Stimulated activated CD4-positive, alpha-beta T cell treated with anti-CD3 and anti-CD28 coated beads, Interleukin-1b, Interleukin-23, amount 100 ng/mL, for 1 hour (primary cell): ENCODE results near the gene WBP1L.
"Not testable (repeated sequence)": the region's sequence is repeated elsewhere in the genome, so short reads cannot be mapped to it uniquely, and the experiment has no call there.

Experiments
- DNase-seq, 2 donors: peaks; one replicate each; pipeline ENCODE4 v3.0.0-alpha.2; 2020; ENCODE audit warnings: low read depth in 2 of 2

Gene WBP1L

GRCh38 chr10:102812231-102812876 lies 68.6 kb downstream of the WBP1L start:
- DNase-seq: no peak

DNA sequence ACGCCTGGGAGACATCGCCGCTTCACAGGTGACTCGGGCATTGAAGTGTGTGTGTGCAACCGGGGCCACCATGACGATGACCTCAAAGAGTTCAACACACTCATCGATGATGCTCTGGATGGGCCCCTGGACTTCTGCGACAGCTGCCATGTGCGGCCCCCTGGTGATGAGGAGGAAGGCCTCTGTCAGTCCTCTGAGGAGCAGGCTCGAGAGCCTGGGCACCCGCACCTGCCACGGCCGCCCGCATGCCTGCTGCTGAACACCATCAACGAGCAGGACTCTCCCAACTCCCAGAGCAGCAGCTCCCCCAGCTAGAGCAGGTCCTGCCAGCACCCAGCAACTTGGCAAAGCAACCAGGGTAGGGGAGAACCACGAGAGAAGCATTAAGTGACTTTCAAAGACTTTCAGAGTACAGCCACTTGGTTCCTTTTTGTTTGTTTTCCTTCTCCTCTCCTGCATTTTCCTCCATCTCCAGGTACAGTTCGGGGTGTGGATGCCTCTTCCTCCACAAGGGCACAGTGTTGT lies 69.3 kb downstream of the WBP1L start:
- DNase-seq: no peak

DNA sequence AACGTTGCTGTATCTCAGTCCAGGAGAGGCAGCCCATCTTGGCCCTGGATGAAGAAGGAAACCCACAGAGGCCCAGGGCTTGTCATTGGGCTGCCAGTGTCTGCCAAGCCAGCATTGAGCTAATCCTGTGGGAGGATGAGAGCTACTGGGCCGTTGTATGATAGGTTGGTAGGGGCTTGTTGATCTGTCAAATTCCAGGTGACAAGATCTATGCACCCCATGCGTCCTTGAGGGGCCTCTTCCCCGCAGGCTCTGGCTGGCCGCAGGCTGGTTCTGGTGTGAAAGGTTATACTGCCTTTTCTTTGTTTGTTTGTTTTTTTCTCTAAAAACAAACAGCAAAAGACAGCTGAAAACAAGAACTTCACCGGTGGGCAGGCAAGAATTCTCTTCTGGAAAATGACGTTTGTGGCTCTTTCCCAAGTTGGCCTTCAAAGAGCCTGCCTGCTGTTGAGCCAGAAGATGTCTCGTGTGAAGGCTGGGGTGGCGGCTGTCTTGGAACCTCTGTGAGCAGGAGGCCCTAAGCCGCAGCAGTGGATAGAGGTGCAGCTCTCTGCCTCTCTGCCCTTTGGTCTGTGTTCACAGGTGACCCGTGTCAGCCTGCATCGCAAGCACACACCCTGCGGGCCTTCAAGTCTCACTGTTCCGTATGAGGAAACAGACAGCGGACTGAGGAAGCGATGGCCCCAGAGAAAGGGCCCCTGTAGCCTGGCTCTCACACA lies 70.1 kb downstream of the WBP1L start:
- DNase-seq: no peak

GRCh38 chr10:102814453-102814871 lies 70.7 kb downstream of the WBP1L start:
- DNase-seq: no peak

- no peak for DNase-seq
Observed at GRCh38 chr10:102814873-102815661, 71.3 kb downstream of the WBP1L start.

DNA sequence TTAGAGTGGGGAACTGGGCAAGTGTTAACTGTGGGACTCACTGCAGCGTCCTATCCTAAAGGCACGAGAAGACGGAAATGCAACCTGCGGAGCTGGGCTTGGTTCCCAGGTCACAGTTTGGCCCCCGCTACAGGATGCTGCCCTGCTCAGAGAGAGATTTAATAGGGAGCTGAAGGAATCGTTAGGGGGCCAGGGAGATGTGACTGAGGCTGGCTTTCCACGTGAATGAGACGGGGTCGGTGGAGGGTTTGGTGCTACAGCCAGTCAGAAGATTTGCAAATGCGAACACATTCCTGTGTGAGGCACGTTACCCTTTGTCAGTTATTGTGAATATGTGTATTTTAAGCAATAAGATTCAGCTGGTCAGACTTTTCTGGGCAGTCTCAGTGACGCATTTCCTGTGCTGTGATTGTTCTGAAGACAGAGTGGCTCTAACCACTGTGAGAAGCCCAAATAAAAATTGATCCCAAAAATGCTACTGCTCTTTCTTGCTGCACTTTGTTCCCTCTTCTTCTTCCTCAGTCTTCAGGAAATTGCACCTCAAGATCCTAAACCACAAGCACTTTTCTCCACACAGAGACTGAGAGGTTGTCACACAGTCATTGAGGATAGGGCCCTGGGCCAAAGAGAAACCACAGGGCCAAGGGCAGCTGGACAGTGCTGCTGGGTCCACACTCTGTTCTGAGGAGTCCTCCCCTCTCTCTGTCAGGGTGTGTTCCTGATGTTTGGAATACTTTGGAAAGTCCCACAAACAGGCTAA lies 72.2 kb downstream of the WBP1L start:
- no peak for DNase-seq

DNA sequence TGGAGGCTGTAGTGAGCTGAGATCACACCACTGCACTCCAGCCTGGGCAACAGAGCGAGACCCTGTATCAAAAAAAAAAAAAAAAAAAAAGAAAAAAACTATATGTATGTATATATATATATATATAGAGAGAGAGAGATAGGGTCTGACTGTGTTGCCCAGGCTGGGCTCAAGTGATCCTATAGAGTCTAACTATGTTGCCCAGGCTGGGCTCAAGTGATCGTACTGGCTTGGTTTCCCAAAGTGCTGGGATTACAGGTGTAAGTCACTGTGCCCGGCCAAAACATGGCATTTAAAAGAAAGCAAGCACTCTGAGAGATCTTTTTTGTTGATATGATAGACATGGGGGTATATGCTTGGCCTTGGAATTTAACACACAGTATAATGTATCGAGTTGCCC lies 73.4 kb downstream of the WBP1L start:
- no peak for DNase-seq

GRCh38 chr10:102819054-102819453 lies 75.3 kb downstream of the WBP1L start:
- no peak for DNase-seq

DNA sequence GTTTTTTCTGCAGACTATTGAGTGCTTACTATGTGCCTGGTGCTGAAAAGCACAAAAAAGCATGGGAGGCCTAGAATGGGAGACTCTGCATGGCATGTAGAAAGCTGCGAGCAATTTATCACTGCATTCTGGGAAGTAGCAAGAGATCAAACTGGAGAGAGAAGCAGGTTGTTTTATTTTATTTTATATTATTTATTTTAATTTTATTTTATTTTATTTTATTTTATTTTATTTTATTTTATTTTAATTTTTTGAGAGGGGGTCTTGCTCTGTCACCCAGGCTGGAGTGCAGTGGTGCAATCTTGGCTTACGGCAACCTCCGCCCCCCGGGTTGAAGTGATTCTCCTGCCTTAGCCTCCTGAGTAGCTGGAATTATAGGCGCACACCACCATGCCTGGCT lies 76.3 kb downstream of the WBP1L start:
- not testable (repeated sequence) for DNase-seq

DNA sequence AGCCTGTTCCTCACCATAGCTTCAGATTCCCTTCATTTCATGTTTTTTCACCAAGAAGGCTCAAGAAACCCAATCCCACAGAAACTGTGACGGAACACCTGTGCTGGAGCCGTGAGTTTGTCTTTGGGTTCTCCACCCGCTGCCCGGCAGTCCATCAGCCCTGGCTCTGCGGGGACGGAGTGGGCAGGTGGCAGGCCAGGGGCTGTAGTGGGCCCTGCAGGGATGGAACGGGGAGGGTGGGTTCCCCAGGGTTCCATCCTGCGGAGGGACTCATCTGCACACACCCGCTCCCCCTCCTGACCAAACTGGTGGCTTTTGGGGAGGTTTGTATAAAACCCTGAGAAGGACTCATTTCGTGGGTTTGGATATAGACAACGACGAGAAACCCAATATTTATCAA lies 78.5 kb downstream of the WBP1L start:
- DNase-seq: no peak

GRCh38 chr10:102824664-102825063 lies 80.9 kb downstream of the WBP1L start:
- no peak for DNase-seq

GRCh38 chr10:102826148-102826796 lies 82.5 kb downstream of the WBP1L start:
- no peak for DNase-seq

- DNase-seq: no peak
Observed at GRCh38 chr10:102827597-102827975, 83.8 kb downstream of the WBP1L start.

- no peak for DNase-seq
Observed at GRCh38 chr10:102831322-102832071, 87.7 kb downstream of the WBP1L start.

GRCh38 chr10:102832248-102832647 lies 88.5 kb downstream of the WBP1L start:
- no peak for DNase-seq

GRCh38 chr10:102832987-102833386 lies 89.2 kb downstream of the WBP1L start:
- DNase-seq: no peak

DNA sequence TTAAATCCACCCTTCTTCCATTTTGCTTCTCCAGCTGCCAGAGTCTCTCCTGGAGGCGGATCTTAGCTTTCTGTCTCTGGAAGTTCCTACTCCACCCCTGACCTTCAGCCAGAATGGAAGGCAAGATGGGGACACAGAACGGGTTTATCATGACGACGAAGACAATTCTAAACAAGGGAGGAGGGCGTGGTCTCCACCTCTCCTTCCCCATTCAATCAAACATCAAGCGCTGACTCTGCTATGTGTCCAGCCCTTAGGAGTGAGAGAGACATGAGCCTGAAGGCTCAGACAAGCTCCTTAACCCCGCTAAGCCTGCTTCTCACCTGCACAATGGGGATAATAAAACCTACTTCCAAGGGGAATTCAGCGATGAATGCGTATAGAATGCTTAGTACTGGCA lies 90.4 kb downstream of the WBP1L start:
- DNase-seq: no peak

DNA sequence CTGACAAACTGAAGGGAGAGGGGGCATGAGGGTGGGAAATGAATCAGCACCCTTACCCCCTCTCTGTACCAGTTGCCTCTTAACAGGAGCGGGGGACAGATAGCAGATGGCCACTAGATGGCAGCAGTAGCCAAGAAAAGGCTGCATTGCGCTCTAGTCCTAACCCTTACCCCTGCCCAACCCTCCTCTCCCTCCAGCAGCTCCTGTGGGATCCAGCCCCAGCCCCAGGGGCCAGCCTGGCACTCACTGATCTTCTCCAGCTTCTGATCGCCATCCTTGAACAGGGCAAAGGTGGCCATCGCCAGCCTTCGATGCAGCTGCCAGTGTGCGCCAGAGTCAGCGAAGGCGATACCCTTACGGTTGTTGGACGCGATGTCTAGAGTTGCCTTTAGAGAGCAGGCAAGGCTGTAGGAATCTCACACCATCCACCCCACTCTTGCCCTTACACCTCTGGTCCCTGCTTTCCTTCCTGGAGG lies 91.3 kb downstream of the WBP1L start:
- peak; percentile 44 to 58 for DNase-seq

GRCh38 chr10:102837230-102837721 lies 93.5 kb downstream of the WBP1L start, which contains the start of gene CYP17A1:
Gene CYP17A1, minus strand, starts transcription at chr10:102837413. Its CDS starts 52 bp downstream, at chr10:102837361.
- DNase-seq: no peak
